Measurements from ENCODE around the gene NSDHL. TPM values are rescaled to one million over a fixed set of nuclear protein-coding genes. Genes with fewer than 3 reads are reported as not detected.
A peak's percentile ranks its signal among the peaks of the same experiment; 100 is the strongest.

Gene NSDHL
- total and polyA plus RNA-seq, 10 donors: 6.1 to 11.2 (median 9.0) TPM

GRCh38 chrX:152818356-152818755 lies 12.5 kb upstream of the NSDHL start:
- DNase-seq: no peak
- no peak overlapping the region for H3K4me3 ChIP-seq
- no peaks in the 10 kb centered on the region for H3K4me1 ChIP-seq
- intact Hi-C loops (cut with DNase I; ENCODE audit: low total_unique reads): no loop called here
- H3K9me3 ChIP-seq: no peaks in the 10 kb centered on the region
- H3K27ac ChIP-seq: no peak overlapping the region
- no peaks in the 10 kb centered on the region for H3K36me3 ChIP-seq
- peaks cover 0 to 12% (median 0%) of the 10 kb centered on the region in 7 donors for H3K27me3 ChIP-seq (replicated peaks in 1 of 7)
- WGBS, 5 donors: 67 to 91% (median 83%) methylated on average over 5 of the region's 5 CpGs
- TF ChIP-seq POLR2AphosphoS5 (IDR thresholded peaks at IDR 0.05) (no peak), CTCF (IDR thresholded peaks at IDR 0.05 in 8 of 11, conservative IDR thresholded peaks at IDR 0.05 in 3 of 11) (no peak), POLR2A (IDR thresholded peaks at IDR 0.05) (no peak)

GRCh38 chrX:152819266-152819665 lies 11.6 kb upstream of the NSDHL start:
- TF ChIP-seq POLR2A (IDR thresholded peaks at IDR 0.05): no peak
- TF ChIP-seq CTCF (IDR thresholded peaks at IDR 0.05 in 8 of 11, conservative IDR thresholded peaks at IDR 0.05 in 3 of 11): no peak
- no peak for TF ChIP-seq POLR2AphosphoS5 (IDR thresholded peaks at IDR 0.05)
- DNase-seq: no peak
- Histone ChIP-seq H3K4me1 (no peaks in the 10 kb centered on the region), H3K4me3 (no peak overlapping the region), H3K27me3 (replicated peaks in 1 of 7) (peaks cover 0 to 12% (median 0%) of the 10 kb centered on the region in 7 donors), H3K27ac (no peak overlapping the region), H3K36me3 (no peaks in the 10 kb centered on the region), H3K9me3 (no peaks in the 10 kb centered on the region)
- intact Hi-C loops (cut with DNase I; ENCODE audit: low total_unique reads): no loop called here
- 46 to 93% (median 64%) methylated on average over 2 of the region's 2 CpGs for WGBS, 5 donors

- Histone ChIP-seq H3K27ac (no peak overlapping the region), H3K27me3 (replicated peaks in 1 of 7) (peaks cover 0 to 12% (median 0%) of the 10 kb centered on the region in 7 donors), H3K4me3 (no peak overlapping the region), H3K36me3 (no peaks in the 10 kb centered on the region), H3K9me3 (no peaks in the 10 kb centered on the region), H3K4me1 (no peaks in the 10 kb centered on the region)
- TF ChIP-seq CTCF (IDR thresholded peaks at IDR 0.05 in 8 of 11, conservative IDR thresholded peaks at IDR 0.05 in 3 of 11): no peak
- TF ChIP-seq POLR2A (IDR thresholded peaks at IDR 0.05): no peak
- no peak for TF ChIP-seq POLR2AphosphoS5 (IDR thresholded peaks at IDR 0.05)
- DNase-seq: no peak
- WGBS, 5 donors: 77 to 95% (median 82%) methylated on average over 7 of the region's 7 CpGs
- intact Hi-C loops (cut with DNase I; ENCODE audit: low total_unique reads): no loop called here
Measured at GRCh38 chrX:152819732-152820131, 11.1 kb upstream of the NSDHL start.

- no peak for TF ChIP-seq POLR2A (IDR thresholded peaks at IDR 0.05)
- TF ChIP-seq CTCF (IDR thresholded peaks at IDR 0.05 in 8 of 11, conservative IDR thresholded peaks at IDR 0.05 in 3 of 11): peak in 5 of 11 experiments; percentile 20 to 38 (median 33)
- Histone ChIP-seq H3K27ac (no peak overlapping the region), H3K27me3 (replicated peaks in 1 of 7) (peaks cover 0 to 12% (median 0%) of the 10 kb centered on the region in 7 donors), H3K36me3 (no peaks in the 10 kb centered on the region), H3K4me3 (no peak overlapping the region), H3K9me3 (no peaks in the 10 kb centered on the region), H3K4me1 (no peaks in the 10 kb centered on the region)
- DNase-seq: no peak
- intact Hi-C loops (cut with DNase I; ENCODE audit: low total_unique reads): no loop called here
- 43 to 60% (median 50%) methylated on average over 2 to 3 of the region's 3 CpGs for WGBS, 5 donors
Measured at GRCh38 chrX:152821145-152821765, 9.6 kb upstream of the NSDHL start.

All from spleen (tissue), 11 donors.